Naive B cell (primary cell): ENCODE results near the gene ARHGEF1. TPM values are rescaled to one million over a fixed set of nuclear protein-coding genes. Genes with fewer than 3 reads are reported as not detected.

Experiments
- ATAC-seq, 2 donors: fragments of 150-1000 bp; cut with Tn5 transposase; 2 replicates each; pipeline ENCODE4 v1.10.0; 2021; ENCODE audit warnings: low read depth in 2 of 2, mild to moderate bottlenecking in 2 of 2, moderate library complexity in 2 of 2
- DNase-seq: peaks from one replicate; pipeline ENCODE4 v3.0.0; 2022
- H3K27ac Mint-ChIP-seq, 6 donors: one replicate each; pipeline ENCODE4 v1.8.0; 2020 to 2022; ENCODE audit warnings: mild to moderate bottlenecking in 6 of 6, mixed read lengths in 6 of 6, moderate library complexity in 5 of 6, inconsistent platforms in 2 of 6
- H3K27me3 Mint-ChIP-seq, 3 donors: one replicate each; pipeline ENCODE4 v1.8.0; 2021 to 2022; ENCODE audit warnings: mixed read lengths in 3 of 3, mild to moderate bottlenecking in 1 of 3
- H3K36me3 Mint-ChIP-seq, 2 donors: one replicate each; pipeline ENCODE4 v1.8.0; 2020 to 2022; ENCODE audit warnings: mixed read lengths in 2 of 2, inconsistent platforms in 1 of 2, mild to moderate bottlenecking in 1 of 2
- H3K4me1 Mint-ChIP-seq, 3 donors: one replicate each; pipeline ENCODE4 v1.8.0; 2020 to 2022; ENCODE audit warnings: mixed read lengths in 3 of 3, inconsistent platforms in 1 of 3, mild to moderate bottlenecking in 1 of 3, moderate library complexity in 1 of 3
- H3K4me3 Mint-ChIP-seq, 8 donors: one replicate each; pipeline ENCODE4 v1.8.0; 2020 to 2022; ENCODE audit warnings: mild to moderate bottlenecking in 8 of 8, mixed read lengths in 8 of 8, moderate library complexity in 8 of 8, inconsistent platforms in 2 of 8
- H3K9me3 Mint-ChIP-seq, 7 donors: one replicate each; pipeline ENCODE4 v1.8.0; 2020 to 2022; ENCODE audit warnings: mixed read lengths in 7 of 7, mild to moderate bottlenecking in 5 of 7, inconsistent platforms in 2 of 7, moderate library complexity in 1 of 7
- polyA plus RNA-seq, 6 donors: library from polyadenylated mRNA; unstranded; fragments of 300-500 nt; fragmentation: Illumina TruSeq; gene quantifications; one replicate each; pipeline ENCODE4 v1.2.3, GENCODE V29; 2021; ENCODE audit warnings: low read depth in 6 of 6

ARHGEF1 gene
- polyA plus RNA-seq, 6 donors from 2014 or later = 110 to 220 (median 122) TPM

DNA sequence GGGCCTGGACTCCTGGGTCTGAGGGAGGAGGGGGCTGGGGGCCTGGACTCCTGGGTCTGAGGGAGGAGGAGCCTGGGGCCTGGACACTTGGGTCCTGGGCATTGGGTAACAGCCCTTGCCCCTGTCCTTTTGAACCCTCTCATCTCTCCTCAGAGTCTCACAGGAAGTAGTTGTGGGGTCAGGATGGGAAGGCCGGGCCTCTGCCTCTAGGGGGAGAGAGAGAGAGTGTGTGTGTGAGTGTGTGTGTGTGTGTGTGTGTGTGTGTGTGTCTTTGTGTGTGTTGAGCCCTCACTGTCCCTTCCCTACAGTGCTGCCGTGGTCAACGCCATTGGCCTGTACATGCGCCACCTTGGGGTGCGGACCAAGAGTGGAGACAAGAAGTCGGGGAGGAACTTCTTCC is 10.9 kb downstream of the ARHGEF1 start:
- H3K9me3 Mint-ChIP-seq = no peaks in the 10 kb centered on the region
- no peak for DNase-seq
- H3K27me3 Mint-ChIP-seq = no peaks in the 10 kb centered on the region
- no peak for ATAC-seq
- peaks cover 31 to 39% (median 33%) of the 10 kb centered on the region in 3 donors for H3K4me1 Mint-ChIP-seq
- H3K4me3 Mint-ChIP-seq = peak overlapping the region in 1 of 8 donors; percentile 25
- H3K27ac Mint-ChIP-seq = peak overlapping the region in 3 of 6 donors; percentile 49 to 89 (median 73)
- H3K36me3 Mint-ChIP-seq = peaks cover under 1 to 26% of the 10 kb centered on the region in 2 donors

DNA sequence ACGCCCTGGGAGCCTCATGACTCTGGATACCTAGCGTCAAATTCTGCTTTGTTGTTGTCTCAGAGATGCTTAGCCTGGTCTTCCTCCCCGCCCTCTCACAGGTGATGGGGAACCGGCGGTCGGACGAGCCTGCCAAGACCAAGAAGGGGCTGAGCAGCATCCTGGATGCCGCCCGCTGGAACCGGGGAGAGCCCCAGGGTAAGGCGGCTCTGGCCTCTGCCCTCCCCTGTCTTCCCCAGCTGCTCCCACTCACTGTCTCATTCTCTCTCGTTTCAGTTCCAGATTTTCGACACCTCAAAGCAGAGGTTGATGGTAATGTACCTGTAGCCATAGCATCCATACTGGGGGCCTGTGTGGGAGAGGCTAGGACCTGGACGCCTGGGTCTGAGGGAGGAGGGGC is 11.4 kb downstream of the ARHGEF1 start:
- Mint-ChIP-seq H3K4me1 (peaks cover 33 to 43% (median 34%) of the 10 kb centered on the region in 3 donors), H3K27ac (peak overlapping the region in 3 of 6 donors; percentile 49 to 73 (median 50)), H3K27me3 (no peaks in the 10 kb centered on the region), H3K4me3 (no peak overlapping the region), H3K9me3 (no peaks in the 10 kb centered on the region), H3K36me3 (peaks cover 5 to 30% of the 10 kb centered on the region in 2 donors)
- DNase-seq = no peak
- no peak for ATAC-seq

DNA sequence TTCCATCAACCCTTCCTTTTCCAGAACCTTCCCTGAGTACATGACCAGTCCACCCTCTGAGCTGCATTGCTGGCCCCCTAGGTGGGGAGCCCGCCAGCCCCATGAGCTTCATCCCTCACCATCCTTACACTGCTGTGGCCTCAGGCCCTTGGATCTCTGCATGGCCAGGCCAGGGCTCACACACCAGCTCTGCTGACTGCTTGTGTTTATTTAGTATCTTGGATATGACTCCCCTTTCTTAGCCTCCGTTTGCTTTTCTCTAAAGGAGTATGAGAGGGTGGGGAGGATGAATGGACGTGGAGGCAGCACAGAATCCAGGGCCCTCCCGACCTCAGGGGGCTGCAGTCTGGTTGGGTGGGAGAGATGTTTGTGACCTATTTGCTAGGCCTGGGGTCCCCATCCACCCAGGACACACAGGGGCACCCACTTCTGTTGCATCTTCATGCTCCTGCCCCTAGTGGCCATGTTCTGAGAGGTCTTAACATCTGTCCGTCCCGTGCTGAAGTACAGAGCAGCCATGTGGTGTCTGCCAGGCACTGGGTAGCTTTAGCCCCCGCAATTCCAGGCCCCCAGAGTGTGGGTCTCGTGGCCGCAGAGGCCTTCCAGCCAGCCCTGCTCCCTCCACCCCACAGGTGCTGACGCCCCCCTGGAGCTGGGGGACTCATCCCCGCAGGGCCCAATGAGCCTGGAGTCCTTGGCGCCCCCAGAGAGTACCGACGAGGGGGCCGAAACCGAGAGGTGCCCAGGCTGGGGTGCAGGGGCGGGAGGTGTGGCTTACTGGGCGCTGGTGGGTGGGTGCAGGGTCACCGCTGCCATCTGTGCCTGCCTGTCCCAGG is 13.0 kb downstream of the ARHGEF1 start:
- Mint-ChIP-seq H3K27me3 (no peaks in the 10 kb centered on the region), H3K27ac (peak overlapping the region in 5 of 6 donors; percentile 51 to 88 (median 83)), H3K4me1 (peaks cover 27 to 36% (median 29%) of the 10 kb centered on the region in 3 donors), H3K4me3 (no peak overlapping the region), H3K9me3 (no peaks in the 10 kb centered on the region), H3K36me3 (peaks cover 12 to 32% of the 10 kb centered on the region in 2 donors)
- ATAC-seq (peak in 1 of 2 donors; percentile 37), DNase-seq (no peak)

DNA sequence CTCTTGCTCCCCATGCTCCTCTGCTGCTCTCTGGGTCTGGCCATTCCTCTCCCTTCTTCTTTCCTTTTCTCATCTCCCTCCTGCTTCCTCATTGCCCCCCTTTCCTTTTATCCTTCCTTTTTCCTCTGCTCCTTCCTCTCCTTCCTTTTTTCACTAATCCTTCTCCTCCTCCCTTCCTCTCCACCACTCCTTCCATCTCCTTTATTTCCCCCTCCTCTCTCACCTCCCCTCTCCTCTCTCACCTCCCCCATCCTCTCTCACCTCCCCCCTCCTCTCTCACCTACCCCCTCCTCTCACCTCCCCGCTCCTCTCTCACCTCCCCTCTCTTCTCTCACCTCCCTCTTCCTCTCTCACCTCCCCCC is 13.6 kb downstream of the ARHGEF1 start:
- no peak for ATAC-seq
- Mint-ChIP-seq H3K36me3 (peaks cover 12 to 32% of the 10 kb centered on the region in 2 donors), H3K27ac (peak overlapping the region in 1 of 6 donors; percentile 83), H3K27me3 (no peaks in the 10 kb centered on the region), H3K4me1 (peaks cover 25 to 34% (median 27%) of the 10 kb centered on the region in 3 donors), H3K4me3 (no peak overlapping the region), H3K9me3 (no peaks in the 10 kb centered on the region)
- DNase-seq = no peak

DNA sequence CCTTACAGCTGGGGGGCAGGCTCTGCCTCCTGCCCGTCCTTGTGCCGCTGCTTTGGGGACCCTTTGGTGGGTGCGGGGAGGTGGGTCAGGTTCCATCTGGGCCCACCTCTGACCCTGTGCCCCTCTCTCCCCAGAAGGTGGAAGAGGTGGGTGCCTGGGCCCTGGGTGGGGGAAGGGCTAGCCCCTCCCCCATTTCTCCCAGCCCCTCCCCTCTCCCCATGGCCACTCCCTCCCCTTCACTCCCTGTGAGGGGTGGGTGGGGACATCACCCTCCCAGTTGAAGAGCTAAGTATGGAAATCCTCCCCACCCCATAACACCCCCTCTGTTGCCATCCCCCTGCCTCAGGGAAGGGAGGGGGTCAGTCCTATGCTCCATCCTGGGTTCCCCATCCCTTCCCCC is 14.2 kb downstream of the ARHGEF1 start:
- H3K27me3 Mint-ChIP-seq = no peaks in the 10 kb centered on the region
- H3K9me3 Mint-ChIP-seq = no peaks in the 10 kb centered on the region
- H3K4me1 Mint-ChIP-seq = peaks cover 22 to 33% (median 32%) of the 10 kb centered on the region in 3 donors
- H3K4me3 Mint-ChIP-seq = no peak overlapping the region
- H3K36me3 Mint-ChIP-seq = peaks cover 12 to 32% of the 10 kb centered on the region in 2 donors
- no peak overlapping the region for H3K27ac Mint-ChIP-seq
- DNase-seq (no peak), ATAC-seq (no peak)

DNA sequence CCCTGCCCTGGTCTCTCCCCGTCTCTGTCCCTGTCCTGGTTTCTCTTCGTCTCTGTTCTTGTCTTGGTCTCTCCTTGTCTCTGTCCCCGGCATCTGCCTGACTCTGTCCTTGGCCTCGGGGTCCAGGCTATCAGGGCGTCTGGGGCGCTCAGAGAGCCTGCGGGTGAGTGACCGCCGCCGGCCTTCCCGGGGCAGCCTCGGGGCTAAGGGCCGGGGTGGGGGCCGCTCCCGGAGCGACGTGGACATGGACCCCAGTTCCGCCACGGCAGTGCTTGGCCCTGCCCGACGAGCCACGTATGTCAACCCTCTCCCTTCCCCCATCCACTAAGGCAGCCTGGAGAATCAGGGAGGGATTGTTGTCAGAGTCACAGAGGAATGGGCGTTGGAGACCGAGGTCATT is 14.8 kb downstream of the ARHGEF1 start:
- H3K4me3 Mint-ChIP-seq = no peak overlapping the region
- H3K9me3 Mint-ChIP-seq = no peaks in the 10 kb centered on the region
- H3K36me3 Mint-ChIP-seq = peaks cover 12 to 32% of the 10 kb centered on the region in 2 donors
- H3K27ac Mint-ChIP-seq = peak overlapping the region in 5 of 6 donors; percentile 33 to 87 (median 61)
- no peaks in the 10 kb centered on the region for H3K27me3 Mint-ChIP-seq
- H3K4me1 Mint-ChIP-seq = peaks cover 21 to 35% (median 32%) of the 10 kb centered on the region in 3 donors
- DNase-seq (no peak), ATAC-seq (no peak)

DNA sequence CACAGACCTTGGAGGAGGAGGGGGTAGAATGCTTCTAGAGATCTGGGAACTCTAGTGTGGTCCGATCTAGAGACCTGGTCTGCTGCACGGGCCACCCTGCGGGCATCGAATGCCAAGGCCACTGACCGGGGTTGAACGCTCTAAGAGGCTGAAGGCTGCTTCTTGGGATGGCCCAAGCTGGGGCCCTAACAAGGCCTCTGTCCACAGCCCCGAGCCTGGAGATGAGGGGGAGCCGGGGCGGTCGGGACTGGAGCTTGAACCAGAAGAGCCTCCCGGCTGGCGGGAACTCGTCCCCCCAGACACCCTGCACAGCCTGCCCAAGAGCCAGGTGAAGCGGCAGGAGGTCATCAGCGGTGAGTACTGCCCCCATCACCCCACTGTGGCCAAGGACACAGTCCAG is 15.3 kb downstream of the ARHGEF1 start:
- Mint-ChIP-seq H3K36me3 (peaks cover 12 to 32% of the 10 kb centered on the region in 2 donors), H3K27ac (peak overlapping the region in 3 of 6 donors; percentile 50 to 87 (median 65)), H3K4me1 (peaks cover 18 to 35% (median 28%) of the 10 kb centered on the region in 3 donors), H3K27me3 (no peaks in the 10 kb centered on the region), H3K9me3 (no peaks in the 10 kb centered on the region), H3K4me3 (no peak overlapping the region)
- no peak for DNase-seq
- no peak for ATAC-seq

DNA sequence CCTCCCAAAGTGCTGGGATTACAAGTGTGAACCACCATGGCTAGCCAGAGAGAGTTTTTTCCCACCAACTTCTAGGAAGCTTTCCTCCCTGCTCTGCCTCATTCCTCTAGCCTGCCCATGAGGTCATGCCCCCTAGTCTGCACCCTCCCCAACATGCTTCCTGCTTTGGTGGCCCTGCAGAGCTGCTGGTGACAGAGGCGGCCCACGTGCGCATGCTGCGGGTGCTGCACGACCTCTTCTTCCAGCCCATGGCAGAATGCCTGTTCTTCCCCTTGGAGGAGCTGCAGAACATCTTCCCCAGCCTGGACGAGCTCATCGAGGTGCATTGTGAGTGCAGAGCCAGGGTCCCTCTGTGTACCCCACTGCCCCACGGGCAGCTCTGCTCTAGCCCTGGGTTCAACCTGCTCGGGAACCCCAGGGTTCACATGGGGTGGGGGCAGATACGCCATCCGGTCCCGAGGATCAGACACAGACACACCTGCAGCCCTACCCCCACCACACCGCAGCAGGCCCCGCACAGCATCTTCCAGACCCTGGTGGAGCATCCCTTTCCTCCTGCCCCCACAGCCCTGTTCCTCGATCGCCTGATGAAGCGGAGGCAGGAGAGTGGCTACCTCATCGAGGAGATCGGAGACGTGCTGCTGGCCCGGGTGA is 18.9 kb downstream of the ARHGEF1 start:
- Mint-ChIP-seq H3K36me3 (peaks cover 16 to 39% of the 10 kb centered on the region in 2 donors), H3K4me3 (no peak overlapping the region), H3K9me3 (no peaks in the 10 kb centered on the region), H3K27ac (peak overlapping the region in 2 of 6 donors; percentile 56 to 71), H3K4me1 (peaks cover 19 to 39% (median 25%) of the 10 kb centered on the region in 3 donors), H3K27me3 (no peaks in the 10 kb centered on the region)
- DNase-seq (no peak), ATAC-seq (no peak)

DNA sequence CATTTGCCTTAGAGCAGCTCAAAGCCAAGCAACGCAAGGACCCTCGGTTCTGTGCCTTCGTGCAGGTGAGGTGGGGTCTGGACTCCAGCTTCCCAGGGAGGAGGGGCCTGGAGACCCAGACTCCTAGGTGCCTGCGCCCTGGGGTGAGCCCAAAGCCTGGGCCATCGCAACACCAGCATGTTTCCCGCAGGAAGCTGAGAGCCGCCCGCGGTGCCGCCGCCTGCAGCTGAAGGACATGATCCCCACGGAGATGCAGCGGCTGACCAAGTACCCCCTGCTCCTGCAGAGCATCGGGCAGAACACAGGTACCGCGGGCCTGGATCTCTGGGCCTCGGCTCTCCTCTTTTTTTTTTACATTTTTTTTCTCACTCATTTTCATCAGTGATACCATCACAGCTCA is 19.6 kb downstream of the ARHGEF1 start:
- Mint-ChIP-seq H3K9me3 (no peaks in the 10 kb centered on the region), H3K27ac (peak overlapping the region in 1 of 6 donors; percentile 67), H3K4me3 (no peak overlapping the region), H3K4me1 (peaks cover 20 to 38% (median 25%) of the 10 kb centered on the region in 3 donors), H3K36me3 (peaks cover 16 to 42% of the 10 kb centered on the region in 2 donors), H3K27me3 (no peaks in the 10 kb centered on the region)
- no peak for DNase-seq
- no peak for ATAC-seq

DNA sequence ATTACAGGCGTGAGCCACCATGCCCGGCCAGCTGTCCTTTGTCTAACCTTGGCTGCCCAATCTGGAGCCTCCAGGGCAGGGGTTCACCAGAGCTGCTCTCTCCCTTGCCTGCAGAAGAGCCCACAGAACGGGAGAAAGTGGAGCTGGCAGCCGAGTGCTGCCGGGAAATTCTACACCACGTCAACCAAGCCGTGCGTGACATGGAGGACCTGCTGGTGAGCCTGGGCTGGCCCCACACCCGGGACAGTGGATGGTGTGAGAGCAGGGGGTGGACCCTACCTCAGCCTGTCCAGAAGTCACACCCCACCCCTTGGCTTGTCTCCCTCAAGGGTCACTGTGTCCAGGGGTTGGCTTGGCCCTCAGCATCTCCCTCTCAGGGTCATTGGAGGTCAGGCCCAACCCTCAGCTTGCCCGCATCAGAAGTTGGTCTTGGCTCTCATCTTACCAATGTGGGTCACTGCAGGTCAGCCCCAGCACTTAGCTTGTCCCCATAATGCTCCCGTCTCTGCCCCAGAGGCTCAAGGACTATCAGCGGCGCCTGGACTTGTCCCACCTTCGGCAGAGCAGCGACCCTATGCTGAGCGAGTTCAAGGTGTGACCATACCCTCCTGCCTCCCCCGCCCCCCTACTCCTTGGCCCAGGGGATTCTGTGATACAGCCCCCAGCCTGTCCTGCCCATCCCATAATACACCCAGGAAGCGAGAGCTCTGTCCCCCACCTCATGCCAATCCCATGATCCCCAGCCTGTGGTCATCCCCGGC is 20.4 kb downstream of the ARHGEF1 start:
- Mint-ChIP-seq H3K36me3 (peaks cover 16 to 37% of the 10 kb centered on the region in 2 donors), H3K4me1 (peaks cover 18 to 31% (median 19%) of the 10 kb centered on the region in 3 donors), H3K4me3 (no peak overlapping the region), H3K9me3 (no peaks in the 10 kb centered on the region), H3K27me3 (no peaks in the 10 kb centered on the region), H3K27ac (peak overlapping the region in 1 of 6 donors; percentile 49)
- no peak for ATAC-seq
- DNase-seq = no peak

DNA sequence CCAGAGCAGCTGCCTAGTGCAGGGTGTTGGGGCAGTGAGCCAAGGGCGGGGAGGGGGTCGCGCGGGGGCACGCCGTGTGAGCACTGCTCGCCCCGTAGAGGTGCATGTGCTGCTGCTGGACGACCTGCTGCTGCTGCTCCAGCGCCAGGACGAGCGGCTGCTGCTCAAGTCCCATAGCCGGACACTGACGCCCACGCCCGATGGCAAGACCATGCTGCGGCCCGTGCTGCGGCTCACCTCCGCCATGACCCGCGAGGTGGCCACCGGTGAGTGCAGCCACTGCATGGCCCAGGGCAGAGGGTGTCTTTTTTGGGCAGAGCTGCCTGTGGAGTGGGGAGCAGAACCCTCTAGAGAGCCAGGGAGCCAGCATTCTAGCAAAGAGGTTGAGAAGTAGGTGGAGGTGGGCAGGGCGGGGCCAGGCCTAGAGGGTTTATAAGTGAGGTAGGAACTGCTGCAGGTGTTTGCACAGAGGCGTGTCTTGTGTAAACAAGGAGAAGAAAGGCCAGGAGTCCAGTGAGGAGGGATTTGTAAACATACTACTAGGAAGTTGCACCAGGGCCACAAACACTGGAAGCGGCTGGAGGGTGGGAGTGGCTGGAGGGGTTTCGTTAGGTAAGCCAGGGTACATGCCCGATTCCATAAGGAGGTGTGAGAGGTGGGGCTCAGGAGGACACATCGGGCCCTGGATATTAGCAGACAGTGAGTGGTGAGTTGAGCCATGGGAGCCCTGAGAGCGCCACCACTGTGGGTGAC is 21.3 kb downstream of the ARHGEF1 start:
- Mint-ChIP-seq H3K27ac (peak overlapping the region in 2 of 6 donors; percentile 28 to 48), H3K4me3 (no peak overlapping the region), H3K9me3 (no peaks in the 10 kb centered on the region), H3K36me3 (peaks cover 12 to 31% of the 10 kb centered on the region in 2 donors), H3K4me1 (peaks cover 15 to 39% (median 24%) of the 10 kb centered on the region in 3 donors), H3K27me3 (no peaks in the 10 kb centered on the region)
- DNase-seq (no peak), ATAC-seq (no peak)

DNA sequence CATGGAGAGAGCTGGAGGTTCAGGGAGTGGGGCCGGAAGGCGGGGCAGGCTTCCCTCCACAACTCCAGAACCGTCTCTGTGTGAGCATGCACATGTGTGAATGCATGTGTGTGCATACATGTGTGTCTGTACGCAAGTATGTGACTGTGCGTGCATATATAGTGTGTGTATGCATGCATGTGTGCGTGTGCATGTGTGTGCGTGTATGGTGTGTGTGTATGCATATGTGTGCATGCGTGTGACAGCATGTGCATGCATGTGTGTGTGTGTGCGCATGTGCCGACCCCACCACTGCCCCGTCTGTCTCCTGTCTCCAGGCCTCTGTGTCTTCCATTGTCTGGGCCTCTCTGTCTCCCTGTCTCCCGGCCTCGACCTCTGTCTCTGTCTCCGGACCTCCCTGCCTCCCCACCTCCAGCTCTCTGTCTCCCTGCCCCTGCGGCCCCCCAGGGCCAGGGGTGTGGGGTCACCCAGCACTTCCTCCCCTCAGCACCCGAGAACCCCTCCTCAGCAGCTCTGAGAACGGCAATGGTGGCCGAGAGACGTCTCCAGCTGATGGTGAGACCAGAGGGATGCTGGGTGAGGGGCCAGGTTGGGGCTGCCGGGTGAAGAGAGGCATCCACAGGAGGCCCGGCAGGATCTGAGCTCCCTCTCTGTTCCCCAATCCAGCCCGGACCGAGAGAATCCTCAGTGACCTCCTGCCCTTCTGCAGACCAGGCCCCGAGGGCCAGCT is 22.5 kb downstream of the ARHGEF1 start:
- H3K4me1 Mint-ChIP-seq = peaks cover 19 to 46% (median 28%) of the 10 kb centered on the region in 3 donors
- no peak overlapping the region for H3K4me3 Mint-ChIP-seq
- no peaks in the 10 kb centered on the region for H3K9me3 Mint-ChIP-seq
- DNase-seq (no peak), ATAC-seq (no peak)
- peak overlapping the region in 3 of 6 donors; percentile 28 to 47 (median 40) for H3K27ac Mint-ChIP-seq
- H3K27me3 Mint-ChIP-seq = no peaks in the 10 kb centered on the region
- H3K36me3 Mint-ChIP-seq = peaks cover 4 to 29% of the 10 kb centered on the region in 2 donors
